ENCODE results near the gene RAB20.

DNA sequence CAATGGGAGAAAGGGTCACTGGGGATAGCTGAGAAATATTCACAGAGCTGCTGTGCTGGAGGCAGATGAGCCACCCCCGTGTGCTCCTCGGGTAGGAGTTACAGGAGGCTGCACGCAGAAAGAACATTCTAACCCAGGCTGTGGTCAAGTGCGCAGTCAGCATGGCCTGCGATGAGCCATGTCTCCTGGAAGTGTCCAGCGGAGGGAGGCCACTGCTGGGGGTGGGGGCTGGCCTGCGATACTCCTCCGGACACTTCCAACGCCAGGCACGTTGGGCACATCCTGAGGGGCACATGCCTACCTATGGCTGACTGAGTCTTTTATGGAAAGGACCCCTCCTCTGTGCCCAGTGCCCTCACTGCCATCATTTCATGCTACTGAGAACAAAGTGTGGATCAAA, 55.9 kb downstream of the RAB20 start:
- TF ChIP-seq, protein P1, sequence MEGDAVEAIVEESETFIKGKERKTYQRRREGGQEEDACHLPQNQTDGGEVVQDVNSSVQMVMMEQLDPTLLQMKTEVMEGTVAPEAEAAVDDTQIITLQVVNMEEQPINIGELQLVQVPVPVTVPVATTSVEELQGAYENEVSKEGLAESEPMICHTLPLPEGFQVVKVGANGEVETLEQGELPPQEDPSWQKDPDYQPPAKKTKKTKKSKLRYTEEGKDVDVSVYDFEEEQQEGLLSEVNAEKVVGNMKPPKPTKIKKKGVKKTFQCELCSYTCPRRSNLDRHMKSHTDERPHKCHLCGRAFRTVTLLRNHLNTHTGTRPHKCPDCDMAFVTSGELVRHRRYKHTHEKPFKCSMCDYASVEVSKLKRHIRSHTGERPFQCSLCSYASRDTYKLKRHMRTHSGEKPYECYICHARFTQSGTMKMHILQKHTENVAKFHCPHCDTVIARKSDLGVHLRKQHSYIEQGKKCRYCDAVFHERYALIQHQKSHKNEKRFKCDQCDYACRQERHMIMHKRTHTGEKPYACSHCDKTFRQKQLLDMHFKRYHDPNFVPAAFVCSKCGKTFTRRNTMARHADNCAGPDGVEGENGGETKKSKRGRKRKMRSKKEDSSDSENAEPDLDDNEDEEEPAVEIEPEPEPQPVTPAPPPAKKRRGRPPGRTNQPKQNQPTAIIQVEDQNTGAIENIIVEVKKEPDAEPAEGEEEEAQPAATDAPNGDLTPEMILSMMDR (IDR thresholded peaks at IDR 0.05) = no peak
- TF ChIP-seq POLR2A (IDR thresholded peaks at IDR 0.05) = no peak

Data from lower leg skin (tissue), 3 donors.